ENCODE data around the gene RNF152.

The RNF152 gene

GRCh38 chr18:61827591-61827990 is 65.2 kb downstream of the RNF152 start:
- DNase-seq (ENCODE audit: extremely low read depth, low read depth): no peak
- TF ChIP-seq CTCF (IDR thresholded peaks at IDR 0.05; ENCODE audit: low read depth, low read length, missing control alignments): no peak
- H3K4me3 ChIP-seq (replicated peaks; ENCODE audit: low read depth, low read length): no peak overlapping the region

GRCh38 chr18:61825386-61825785 is 67.4 kb downstream of the RNF152 start:
- no peak for DNase-seq (ENCODE audit: extremely low read depth, low read depth)
- no peak for TF ChIP-seq CTCF (IDR thresholded peaks at IDR 0.05; ENCODE audit: low read depth, low read length, missing control alignments)
- H3K4me3 ChIP-seq (replicated peaks; ENCODE audit: low read depth, low read length): no peak overlapping the region

GRCh38 chr18:61824733-61825363 is 68.0 kb downstream of the RNF152 start:
- TF ChIP-seq CTCF (IDR thresholded peaks at IDR 0.05; ENCODE audit: low read depth, low read length, missing control alignments): no peak
- no peak overlapping the region for H3K4me3 ChIP-seq (replicated peaks; ENCODE audit: low read depth, low read length)
- DNase-seq (ENCODE audit: extremely low read depth, low read depth): no peak

- no peak overlapping the region for H3K4me3 ChIP-seq (replicated peaks; ENCODE audit: low read depth, low read length)
- no peak for TF ChIP-seq CTCF (IDR thresholded peaks at IDR 0.05; ENCODE audit: low read depth, low read length, missing control alignments)
- no peak for DNase-seq (ENCODE audit: extremely low read depth, low read depth)
Observed at GRCh38 chr18:61823595-61823994, 69.2 kb downstream of the RNF152 start.

- no peak overlapping the region for H3K4me3 ChIP-seq (replicated peaks; ENCODE audit: low read depth, low read length)
- DNase-seq (ENCODE audit: extremely low read depth, low read depth): no peak
- no peak for TF ChIP-seq CTCF (IDR thresholded peaks at IDR 0.05; ENCODE audit: low read depth, low read length, missing control alignments)
Observed at GRCh38 chr18:61822879-61823278, 69.9 kb downstream of the RNF152 start.

- DNase-seq (ENCODE audit: extremely low read depth, low read depth): no peak
- no peak for TF ChIP-seq CTCF (IDR thresholded peaks at IDR 0.05; ENCODE audit: low read depth, low read length, missing control alignments)
- no peak overlapping the region for H3K4me3 ChIP-seq (replicated peaks; ENCODE audit: low read depth, low read length)
Observed at GRCh38 chr18:61821748-61822147, 71.1 kb downstream of the RNF152 start.

- no peak overlapping the region for H3K4me3 ChIP-seq (replicated peaks; ENCODE audit: low read depth, low read length)
- no peak for DNase-seq (ENCODE audit: extremely low read depth, low read depth)
- no peak for TF ChIP-seq CTCF (IDR thresholded peaks at IDR 0.05; ENCODE audit: low read depth, low read length, missing control alignments)
Observed at GRCh38 chr18:61820882-61821281, 71.9 kb downstream of the RNF152 start.

Measured in HFF-Myc (cell line).